DLD1 (cell line): ENCODE results near the gene GYS1.
"Not testable (repeated sequence)": the region's sequence is repeated elsewhere in the genome, so short reads cannot be mapped to it uniquely, and the experiment has no call there.

Source experiments
- in situ Hi-C: cut with HindIII; loops from 2 replicates; pipeline ENCODE4 v1.10.0; 2017; ENCODE audit warnings: low sequenced_read_pairs

The GYS1 gene

DNA sequence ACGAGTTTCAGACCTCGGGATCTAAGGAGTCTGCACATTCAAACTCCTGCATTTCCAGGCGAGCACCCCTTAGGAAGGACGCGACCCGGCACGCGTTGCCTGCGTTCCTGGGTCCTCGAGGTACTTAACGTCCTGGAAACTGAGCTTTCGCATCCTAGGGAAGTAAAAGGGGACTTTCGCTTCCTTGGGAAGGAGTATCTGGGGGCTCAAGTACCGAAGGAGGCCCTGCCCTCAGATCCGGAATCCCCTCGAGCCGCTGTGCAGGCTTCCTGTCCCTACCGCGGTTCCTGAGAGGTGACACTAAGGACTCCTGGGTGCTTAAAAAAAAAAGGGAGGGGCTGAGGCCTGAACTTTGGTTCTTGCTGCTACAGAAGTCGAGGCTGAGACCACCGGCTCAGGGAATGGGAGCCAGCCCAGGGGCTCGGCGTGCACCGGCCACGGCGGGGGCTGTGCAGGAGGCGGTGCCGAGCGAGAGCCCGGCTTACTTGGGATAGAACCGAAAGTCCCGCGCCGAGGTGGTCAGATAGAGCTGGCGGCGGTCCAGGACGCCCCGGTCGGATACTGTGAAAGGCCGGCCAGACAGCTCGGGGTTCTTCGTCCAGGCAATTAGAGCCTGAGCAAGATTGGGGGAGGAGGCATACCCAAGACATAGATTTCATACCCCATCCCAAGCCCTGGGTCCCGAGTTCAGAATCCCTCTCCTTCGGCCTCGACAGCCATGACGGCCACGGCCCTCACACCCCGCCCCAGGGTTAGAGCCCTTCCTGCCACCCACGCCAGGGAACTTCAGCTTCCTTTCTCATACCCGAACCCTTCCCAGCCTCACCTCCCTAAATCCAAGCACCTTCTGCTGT, 25.5 kb upstream of the GYS1 start:
- in situ Hi-C loops = not testable (repeated sequence)

DNA sequence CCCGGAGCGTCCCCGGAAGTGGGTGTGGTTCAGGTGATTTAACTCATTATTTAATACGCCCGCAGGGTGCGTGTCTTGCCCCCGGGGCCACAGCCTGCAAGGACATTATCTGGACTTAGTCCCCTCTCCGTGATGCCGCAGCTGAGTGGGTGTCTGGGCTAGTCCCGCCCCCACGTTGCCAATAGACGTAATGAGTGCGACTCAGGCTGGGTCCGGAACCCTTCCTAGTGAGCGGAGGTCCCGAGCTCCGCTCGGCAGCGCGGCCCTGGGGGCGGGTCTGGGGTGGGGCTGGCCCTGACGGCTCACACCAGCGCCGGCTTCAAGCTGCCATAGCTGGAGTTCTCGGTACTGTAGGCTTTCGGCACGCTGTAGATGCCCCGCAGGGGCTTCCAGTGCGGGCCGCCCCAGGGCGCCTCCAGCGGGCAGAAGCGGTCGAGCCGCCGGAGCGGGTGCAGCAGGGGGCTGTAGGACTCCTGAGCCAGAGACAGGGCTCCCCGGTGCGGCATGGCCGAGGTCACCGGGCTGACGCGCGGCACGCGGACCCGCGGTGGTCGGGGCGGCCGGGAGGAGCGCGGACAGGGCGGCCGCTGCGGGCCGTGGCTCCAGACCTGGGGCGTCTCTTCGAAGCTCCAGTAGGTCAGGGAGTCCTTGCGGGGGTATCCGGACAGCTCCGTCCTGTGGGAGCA, 24.7 kb upstream of the GYS1 start:
- in situ Hi-C loops = no loop called here

DNA sequence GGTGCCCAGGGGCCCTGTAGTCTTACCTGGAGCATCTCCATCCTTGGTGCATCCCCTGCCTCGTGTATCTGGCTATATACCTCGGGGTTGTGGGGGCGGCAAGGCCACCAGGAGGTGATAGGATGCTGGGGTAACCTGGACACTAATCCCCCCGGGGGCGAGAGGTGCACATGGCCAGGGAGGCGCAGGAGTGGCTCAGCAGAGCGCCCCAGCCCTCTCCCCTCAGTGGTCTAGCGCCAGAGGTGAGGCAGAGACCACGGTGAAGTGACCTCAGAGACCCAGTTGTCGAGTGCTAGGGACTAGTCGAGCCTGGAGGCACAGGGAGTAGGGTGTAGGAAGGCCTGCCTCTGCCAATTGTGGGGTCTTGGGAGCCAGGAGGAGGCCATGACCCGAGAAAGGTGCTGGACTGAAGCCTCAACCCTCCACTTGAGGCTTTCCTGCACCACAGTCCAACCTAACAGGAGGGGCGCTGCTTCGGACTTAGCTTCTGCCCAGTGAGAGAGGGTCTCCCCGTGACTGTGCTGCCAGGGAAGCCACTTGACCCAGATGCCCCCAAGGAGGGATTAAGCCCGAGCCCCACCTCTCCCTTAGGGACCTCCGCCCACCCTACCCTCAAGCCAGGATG, 24.0 kb upstream of the GYS1 start, which contains the start of gene LHB:
LHB (minus strand) TSS at position 51 of the 625 bp plus-strand sequence; CDS start at position 41, 10 bp downstream.
- in situ Hi-C loops = no loop called here

DNA sequence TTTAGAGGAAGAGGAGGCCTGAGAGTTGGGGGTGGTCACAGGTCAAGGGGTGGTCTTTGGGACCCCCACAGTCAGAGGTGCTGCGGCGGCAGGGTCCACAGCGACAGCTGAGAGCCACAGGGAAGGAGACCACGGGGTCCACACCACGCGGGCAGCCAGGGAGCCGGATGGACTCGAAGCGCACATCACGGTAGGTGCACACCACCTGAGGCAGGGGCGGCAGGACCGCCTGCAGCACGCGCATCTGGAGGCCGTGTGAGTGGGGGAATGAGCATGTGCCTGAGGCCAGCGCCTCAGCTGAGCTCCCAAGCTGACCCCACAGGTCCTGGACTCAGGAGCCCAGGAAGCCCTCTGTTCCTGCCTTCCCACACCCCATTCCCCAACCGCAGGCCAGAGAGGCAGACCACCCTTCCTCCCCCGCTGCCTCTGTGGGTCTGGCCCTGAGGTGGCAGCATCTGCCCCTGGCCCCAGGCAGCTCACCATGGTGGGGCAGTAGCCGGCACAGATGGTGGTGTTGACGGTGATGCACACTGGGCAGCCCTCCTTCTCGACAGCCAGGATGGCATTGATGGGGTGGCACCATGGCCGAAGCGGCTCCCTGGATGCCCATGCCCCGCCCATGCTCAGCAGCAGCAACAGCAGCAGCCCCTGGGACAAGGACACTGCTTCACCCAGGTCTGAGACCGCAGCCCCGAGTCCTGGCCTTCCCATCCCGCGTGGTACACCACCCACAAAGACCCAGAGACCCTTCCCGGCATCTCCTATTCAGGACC, 23.1 kb upstream of the GYS1 start:
- in situ Hi-C loops = no loop called here

DNA sequence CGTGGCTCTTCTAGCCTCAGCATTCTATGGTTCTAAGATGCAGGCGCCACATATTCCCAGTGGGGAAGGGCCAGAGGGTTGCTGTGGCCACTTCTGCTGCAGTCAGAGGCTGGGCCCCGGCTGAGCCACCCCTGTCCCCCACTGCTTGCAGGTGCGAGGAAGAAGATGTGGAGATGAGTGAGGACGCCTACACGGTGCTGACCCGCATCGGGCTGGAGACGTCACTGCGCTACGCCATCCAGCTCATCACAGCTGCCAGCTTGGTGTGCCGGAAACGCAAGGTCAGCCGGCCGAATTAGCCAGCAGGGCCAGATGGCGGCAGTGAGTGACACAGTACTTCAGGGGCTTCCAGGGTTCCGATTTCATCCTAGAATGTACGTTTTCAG, 21.8 kb upstream of the GYS1 start:
- in situ Hi-C loops = no loop called here

DNA sequence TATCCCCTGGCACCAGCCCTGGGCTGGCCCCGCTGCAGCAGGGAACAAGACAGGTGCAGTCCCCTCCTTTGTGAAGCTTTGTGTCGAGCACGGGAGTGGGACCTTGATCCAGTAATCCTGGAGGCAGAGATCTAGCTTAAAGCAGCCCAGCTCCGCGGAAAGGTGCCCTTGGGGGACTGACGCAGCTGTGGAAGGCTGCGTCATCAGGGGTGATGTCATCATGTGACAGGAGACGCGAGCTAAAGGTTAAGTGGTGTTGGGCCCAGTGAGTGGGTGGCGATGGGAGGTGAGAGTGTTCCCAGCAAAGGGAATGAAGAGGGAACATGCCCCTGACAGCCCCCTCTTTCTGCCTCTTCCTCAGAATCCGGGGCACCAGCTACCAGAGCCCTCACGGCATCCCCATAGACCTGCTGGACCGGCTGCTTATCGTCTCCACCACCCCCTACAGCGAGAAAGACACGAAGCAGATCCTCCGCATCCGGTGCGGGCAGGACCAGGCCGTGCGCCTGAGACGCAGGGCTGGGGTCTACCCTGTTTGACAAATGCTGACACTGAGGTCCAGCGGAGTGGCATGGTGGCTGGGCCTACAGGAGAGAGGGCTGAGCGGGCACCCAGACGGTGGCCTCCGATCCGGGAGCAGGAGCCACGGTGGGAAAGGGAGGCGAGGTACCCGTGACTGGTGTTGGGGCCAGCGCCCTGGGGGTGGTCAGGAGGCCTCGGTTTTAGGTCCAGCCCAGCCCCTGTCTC, 21.2 kb upstream of the GYS1 start:
- in situ Hi-C loops = no loop called here

DNA sequence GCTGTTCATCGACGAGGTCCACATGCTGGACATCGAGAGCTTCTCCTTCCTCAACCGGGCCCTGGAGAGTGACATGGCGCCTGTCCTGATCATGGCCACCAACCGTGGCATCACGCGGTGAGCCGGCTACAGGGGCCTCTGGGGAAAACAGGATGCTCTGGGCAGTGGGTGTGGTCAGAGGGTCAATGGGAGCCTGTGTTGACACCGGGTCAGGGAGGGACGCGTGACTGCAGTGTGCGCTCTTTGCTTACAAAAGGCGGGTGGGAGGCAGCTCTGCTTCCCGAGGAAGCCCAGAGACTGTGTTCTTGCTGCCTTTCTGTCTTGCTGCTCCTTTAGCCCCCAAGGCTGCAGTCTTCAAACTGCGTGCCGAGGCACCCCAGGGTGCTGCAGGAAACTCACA, 18.1 kb upstream of the GYS1 start:
- in situ Hi-C loops = no loop called here

DNA sequence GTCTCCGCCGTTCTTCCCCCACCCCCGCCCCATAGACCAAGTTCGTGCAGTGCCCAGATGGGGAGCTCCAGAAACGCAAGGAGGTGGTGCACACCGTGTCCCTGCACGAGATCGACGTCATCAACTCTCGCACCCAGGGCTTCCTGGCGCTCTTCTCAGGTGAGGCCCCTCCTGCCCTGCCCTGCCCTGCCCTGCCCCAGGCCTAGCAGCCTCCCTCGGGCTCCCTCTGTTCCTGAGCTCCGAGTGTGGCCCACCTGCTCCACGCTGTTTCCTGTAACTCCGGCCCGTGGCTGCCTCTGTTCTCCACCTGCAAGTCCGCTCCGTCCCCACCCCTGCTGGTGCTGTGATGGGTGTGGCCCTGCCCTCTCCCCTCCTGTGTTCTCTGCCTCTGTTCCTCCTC, 17.3 kb upstream of the GYS1 start:
- in situ Hi-C loops = no loop called here

DNA sequence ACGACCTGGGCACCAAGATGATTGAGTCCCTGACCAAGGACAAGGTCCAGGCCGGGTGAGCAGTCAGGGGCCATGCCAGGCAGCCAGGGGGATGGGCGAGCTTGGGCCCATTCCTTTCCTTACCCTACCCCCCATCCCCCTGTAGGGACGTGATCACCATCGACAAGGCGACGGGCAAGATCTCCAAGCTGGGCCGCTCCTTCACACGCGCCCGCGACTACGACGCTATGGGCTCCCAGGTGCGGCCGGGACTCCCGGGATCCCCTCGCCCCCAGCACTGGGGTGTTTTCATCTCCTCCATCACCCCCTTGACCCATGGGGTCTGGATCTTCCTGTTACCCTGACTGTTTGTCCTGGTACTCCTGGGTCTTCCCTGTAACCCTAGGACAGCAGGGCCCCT, 16.7 kb upstream of the GYS1 start:
- in situ Hi-C loops = no loop called here

DNA sequence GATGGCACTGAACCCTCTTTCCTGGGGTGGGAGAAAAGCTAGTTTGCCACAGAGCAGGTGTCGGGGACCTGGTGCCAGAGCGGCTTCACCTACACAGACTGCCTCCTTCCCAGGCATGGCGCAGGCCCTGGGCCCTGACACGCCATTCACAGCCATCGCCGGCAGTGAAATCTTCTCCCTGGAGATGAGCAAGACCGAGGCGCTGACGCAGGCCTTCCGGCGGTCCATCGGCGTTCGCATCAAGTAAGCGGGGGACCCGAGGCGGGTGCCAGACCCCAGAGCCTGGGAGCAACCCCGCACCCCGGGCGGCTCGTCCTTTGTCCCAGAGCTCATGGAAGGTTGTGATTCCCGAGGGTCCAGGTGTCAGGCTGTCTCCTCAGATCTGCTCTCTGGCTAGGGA, 13.8 kb upstream of the GYS1 start:
- in situ Hi-C loops = no loop called here

DNA sequence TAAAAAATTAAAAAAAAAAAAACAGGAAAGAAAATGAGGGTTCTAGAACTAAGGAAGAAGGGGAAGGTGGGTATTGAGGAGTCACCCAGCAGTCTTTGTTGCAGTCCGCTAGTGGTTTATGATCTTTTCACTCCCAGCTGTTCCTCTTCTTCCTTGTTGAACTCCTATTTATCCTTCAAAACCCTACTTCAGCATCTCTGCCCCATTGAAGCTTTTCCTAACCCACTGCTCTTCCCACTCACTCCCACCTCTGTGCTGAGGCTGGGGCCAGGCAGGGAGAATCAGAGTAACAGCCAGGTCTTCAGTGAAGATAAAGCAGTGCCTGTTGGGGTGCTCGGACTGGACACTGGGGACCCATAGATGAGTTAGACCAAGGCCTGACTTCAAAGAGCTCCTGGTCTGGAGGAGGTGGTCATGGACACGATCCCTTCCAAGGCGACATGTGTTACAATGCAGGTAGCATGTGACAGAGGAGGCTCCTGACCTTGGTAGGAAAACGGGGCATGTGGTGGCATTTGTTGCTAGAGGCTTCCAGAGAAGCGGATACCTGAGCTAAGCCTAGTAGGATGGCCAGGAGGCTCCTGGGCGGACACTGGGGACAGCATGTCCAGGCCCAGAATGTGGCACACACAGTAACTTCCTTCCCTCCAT, 12.0 kb upstream of the GYS1 start:
- in situ Hi-C loops = no loop called here

DNA sequence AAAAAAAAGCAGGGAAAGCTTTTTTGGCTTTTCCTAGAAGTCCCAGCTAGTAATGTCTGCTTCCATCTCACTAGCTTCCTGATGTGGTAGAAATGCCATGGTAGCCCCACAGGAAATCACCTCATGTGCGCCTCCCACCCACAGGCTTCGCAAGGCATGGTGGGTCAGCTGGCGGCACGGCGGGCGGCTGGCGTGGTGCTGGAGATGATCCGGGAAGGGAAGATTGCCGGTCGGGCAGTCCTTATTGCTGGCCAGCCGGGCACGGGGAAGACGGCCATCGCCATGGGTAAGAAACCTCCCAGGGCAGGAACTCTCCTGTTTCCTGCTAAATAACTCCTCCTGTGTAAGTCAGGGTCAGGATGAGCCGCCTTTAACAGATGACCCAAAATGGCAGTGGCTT, 11.0 kb upstream of the GYS1 start:
- in situ Hi-C loops = no loop called here

DNA sequence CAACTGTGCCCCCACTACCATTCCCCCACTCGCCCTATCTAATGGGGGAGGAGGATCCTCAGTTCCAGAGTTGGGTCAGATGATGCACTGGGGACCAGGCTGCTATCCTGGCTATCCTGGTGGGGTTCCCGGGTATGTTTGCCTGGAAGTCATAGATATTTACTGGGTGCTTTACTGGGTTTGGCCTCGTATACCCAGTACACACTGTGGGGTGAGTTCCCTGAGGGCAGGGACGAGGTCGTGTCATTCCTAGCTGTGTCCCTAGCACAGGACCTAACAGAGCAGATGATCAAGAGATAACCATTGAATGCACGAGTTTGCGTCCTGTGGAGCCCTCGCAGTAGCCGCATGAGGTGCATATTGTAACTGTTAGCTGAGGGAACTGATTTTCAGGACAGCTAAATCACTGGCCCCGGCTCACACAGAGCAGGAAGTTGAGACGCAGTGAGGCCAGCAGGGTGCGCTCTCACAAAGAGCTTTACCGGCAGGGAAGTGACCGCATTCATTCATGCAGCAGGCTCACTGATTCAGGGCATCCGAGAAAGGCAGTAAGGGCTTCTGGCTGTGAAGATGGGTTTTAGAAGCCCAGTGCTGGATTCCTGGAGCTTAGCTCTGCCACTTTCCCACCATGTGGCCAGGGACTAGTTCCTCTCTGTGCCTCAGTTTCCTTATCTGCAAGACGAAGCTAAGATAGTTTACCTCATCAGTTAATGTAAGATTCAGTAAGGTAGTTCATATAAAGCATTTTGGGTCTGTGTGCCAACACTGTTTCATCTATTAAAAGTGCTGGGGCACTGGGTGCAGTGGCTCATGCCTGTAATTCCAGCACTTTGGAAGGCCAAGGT, 6.6 kb upstream of the GYS1 start:
- in situ Hi-C loops = no loop called here

DNA sequence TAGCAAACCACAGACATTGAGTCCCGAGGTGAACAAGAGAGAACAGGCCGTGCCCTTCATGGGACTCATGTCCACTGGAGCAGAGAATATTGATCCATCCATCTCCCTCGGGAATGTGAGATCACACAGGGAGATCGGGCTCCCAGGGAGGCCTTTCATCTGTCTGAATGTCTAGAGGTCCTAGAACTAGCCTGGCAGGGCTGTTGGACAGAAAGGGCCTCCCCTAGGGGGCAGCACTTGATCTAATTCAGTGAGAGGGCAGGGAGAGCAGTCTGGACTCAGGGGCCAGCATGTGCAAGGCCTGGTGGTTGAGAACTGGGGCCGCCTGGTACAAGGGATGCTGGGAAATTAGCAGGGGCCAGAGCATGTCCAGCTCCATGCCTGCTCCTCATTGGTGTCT, 4.9 kb upstream of the GYS1 start:
- in situ Hi-C loops = no loop called here

DNA sequence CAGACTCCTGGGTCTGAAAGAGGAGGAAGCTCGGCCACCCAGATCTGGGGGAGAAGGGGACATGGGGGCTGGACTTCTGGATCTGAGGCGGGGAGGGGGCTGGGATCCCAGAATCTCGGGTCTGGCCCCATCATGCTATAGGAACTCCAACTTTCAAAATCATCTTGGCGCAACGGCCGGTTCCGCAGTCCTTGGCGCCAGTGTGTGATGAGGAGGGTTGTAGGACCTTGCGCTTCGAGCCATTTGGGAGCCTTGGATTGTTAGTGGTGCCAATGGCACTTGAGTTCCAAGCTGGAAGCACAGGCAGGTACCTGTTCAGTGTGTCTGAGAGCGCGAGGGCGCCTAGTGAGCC, 902 bp upstream of the GYS1 start:
- in situ Hi-C loops = no loop called here

DNA sequence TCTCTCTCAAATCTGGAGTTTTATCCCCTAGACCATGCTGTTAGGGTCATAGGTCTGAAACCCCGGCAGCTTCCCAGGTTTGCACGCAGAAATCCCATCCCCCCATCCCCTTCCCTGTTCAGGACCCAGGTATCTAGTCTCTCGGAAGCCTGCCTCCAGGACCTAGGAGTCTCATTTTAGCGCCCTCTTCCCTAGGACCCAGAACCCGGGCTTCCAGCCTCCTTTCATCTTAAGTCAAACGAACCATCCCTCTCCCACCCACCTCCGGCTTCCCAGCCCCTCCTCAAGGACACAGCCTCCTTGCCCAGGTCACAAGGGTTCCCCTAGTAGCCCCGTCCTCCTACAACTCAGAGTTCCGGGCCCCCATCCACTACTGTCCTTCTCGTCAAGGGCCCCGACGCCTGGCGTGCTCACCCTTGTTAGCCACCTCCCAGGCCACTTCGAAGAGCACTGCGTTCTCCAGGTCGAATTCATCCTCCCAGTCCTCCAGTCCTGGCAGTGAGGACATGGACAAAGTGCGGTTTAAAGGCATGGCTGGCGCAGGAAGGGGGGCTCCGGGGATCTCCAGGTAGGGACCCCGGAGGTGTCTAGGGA, 431 bp downstream of the GYS1 start:
- in situ Hi-C loops = no loop called here

DNA sequence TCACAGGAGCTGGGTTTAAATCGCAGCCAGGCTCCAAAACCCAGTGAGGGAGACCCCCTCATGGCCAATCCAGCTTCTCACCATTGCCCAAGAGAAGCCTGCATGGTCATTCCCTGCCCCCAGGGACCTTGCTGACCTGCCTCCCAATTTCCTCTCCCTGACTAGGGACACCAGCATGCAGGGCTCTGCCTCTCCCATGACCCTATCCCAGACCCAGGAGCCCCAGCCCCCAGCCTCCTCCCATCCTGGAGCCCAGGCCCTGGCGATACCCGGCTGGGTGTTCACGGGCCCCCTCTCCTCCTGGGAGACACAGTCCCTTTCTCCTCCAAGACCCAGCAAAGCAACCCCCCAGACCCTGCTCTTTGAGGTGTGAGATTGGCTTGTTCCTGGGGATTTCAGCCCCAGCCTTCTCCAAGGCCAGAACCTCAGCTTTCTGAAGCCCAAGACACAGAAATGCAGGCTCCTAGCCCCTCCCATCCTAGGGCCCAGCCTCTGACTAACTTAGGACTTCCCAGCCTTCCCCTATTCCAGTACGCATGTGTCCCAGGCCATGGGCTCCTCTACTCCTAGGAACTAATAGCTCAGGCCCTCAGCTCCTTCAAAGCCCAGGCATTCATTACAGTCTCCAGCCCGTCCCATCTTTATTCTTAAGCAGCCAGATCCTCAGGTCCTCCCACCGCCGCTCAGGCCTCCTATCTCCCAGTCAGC, 1.1 kb downstream of the GYS1 start:
- in situ Hi-C loops = no loop called here

DNA sequence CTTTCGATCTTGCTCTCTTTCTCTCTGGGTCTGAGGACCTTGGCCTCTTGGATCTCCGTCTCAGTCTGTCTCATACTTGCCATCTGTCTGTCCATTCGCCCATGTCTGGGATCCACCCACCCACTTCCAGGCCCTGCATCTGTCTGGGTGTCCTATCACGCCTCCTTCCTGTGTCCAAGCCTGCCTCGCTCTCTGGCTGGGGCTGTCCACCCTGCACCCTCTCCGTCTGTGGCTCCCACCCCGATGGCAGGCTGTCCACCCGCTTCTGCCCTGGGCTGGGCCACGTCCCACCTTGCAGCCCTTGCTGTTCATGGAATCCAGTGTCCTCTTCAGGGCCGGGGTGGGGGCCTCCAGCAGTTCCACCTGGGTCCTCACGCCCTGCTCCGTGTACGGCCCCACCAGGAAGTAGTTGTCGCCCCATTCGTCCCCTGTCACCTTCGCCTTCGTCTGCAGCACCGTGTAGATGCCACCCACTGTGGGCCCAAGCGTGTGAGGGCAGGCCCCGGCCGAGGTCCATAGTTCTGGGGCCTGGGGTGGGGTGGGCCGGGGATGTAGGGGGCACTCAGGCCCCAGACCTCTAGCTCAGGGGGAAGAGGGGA, 2.0 kb downstream of the GYS1 start:
- in situ Hi-C loops = no loop called here
